HG02884 (cell line): Measurements from ENCODE around the gene NRG2.
A peak's percentile ranks its signal among the peaks of the same experiment; 100 is the strongest.

Experiments used
- ATAC-seq: cut with Tn5 transposase; IDR thresholded peaks from one replicate; pipeline ENCODE4 v1.9.1; 2021; ENCODE audit warnings: mild to moderate bottlenecking, moderate library complexity; ENCODE audit not compliant: unreplicated experiment

The NRG2 gene

DNA sequence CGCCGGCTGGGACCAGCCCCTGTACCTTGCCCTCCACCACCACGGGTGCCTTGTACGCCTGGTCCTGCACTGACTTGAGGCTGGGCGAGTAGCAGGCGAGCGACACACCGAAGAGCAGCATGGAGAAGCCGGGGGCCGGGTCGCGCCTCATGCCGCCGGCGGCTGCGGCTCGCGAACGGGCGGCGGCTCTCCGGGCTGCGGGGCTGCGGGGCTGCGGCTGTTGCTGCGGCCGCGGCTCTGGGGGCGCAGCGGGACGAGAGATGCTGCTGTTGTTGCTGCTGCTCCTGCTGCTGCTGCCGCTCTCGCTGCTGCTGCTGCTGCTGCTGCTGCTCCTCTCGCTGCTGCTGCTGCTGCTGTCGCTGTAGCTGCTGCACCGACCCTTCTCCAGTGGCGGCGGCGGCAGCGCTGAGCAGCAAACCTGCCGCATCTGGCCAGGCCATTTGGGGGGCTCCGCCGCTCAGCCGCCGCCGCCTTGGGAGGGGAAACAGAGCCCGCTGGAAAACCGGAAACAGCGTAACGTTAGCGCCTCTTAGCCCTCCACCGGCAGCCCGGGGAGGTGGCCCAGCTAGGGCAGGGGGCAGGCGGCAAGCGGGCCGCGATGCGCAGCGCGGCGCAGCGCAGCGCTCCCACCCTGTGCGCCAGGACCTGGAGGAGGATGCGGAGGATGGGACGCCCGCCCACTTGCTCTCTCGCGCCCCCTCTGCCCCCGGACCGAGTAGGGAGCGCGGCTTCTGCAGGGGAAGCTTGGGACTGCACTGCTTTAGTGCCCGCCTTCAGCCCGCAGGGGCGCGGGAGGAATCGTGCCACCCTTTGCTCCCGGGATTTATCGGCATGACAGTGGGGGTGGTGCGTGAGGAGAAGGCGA is at the start of gene NRG2:
Gene NRG2 (minus strand): TSS at position 657 of the 865 bp plus-strand sequence.
- no peak for ATAC-seq

DNA sequence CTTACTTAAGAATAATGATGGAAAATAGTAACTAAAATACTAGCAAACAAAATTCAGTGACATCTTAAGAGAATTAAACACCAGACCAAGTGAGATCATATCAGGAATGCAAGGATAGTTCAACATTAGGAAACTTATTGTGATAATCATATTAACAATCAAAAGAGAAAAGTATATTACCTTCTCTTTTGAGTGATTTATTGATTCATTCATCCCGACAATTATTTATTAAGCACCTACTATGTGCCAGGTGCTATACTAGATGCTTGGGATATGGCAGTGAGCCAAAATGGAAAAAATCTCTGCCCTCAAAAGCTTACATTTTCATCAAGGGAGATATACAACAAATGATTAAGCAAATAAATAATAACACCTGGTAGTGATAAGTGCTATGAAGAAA is 47.2 kb upstream of the NRG2 start:
- ATAC-seq = no peak

DNA sequence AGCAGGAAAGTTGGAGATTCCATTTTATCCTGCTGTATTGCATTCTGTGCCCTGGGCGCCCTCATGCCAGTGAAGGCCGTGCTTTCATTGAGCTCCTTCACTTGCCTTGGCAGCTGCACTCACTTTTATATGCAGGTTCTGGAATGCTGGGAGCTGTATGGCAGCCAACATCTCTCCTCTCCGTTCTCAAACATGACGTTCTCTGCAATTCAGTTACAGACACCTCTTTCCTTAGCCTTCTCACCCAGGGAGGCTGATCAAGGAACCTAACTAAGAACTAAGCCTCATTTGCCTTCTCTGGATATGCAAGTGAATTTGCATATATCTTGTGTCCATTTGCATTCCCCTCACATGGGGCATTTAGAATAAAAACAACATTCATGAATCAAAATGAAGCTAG is 41.4 kb upstream of the NRG2 start:
- no peak for ATAC-seq

DNA sequence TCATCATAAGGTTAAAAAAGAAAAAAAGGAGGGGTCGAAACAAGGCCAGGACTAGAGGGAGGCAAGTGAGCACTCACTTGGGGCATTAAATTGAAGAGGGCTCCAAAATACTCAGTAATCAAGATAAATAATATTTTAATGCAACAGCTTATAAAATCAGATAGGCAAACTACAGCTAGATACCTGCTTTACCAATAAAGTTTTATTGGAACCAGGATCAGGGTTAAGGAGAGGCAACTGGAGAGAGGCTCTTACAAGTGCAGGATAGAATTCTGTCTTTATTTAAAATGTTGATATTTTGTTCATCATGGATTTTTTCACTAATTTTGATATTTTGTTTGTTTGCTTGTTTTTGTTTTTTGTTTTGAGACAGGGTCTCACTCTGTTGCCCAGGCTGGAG is 40.6 kb upstream of the NRG2 start:
- no peak for ATAC-seq

DNA sequence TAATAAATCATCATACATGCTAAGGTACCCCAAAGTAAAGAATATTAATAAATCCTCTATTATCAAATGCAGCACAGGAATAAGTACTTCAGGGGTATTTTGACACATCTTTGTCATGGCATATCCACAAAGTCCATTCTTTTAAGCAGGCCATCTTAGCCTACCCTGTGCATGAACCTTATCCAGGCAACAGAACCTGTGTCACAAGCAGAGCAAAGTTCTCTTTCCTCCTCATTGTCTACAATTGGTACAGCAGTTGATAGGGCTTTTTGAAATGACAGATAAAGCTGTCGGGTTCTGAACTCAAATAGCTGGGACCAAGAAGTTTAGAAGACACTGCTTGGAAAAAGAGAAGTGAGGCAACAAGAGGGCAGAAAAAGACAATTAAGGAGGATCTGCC is 40.0 kb upstream of the NRG2 start:
- no peak for ATAC-seq

DNA sequence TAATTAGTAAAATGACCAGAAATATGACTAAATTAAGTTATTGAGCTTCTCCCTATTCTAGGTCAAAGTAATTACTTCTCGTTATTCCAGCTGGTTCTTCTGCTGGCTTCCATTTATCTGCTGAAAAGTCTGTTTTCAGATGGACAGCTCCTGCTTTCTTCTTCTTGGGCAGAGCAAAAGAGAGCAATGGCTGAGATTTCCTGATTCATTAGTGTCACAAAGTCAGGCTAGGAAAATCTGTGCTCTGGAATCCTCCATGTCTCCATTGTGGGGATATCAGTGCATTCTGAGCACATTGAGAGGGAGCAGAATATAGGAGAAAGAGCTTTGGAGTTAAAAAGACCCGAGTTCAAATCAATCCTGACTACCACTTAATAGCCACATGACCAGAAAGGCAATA is 33.7 kb upstream of the NRG2 start:
- no peak for ATAC-seq

DNA sequence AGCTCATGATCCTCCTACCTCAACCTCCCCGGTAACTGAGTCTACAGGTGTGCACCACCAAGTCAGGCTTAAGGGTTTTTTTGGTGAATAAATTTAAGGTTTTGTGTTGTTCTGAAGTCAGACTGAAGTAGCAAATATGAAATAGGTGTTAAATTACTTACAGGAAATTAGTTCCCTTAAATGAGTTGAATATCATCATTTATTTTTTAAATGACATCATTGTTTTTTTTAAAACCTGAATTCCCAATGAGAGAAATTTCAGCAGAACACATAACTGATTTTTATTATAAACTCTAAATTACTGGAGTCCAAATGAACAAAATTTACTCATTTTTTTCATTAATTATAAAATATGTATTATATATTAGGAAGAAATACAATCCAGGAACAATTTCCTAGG is 33.0 kb upstream of the NRG2 start:
- ATAC-seq = no peak

DNA sequence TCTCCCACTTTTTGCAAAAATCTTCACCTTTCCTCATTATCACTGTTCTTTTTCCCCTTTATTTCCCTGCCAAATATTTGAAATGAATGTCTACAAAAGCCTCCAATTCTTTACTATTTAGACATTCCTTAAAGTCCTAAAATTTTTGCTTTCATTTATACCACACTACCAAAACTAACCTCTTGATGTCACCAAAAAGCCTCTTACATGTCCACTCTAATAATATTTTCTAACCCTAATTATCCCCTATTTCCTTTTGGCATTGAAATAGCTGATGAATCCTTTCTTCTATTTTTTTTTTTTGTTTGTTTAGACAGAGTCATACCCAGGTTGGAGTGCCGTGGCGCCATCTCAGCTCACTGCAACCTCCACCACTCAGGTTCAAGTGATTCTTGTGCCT is 32.3 kb upstream of the NRG2 start:
- ATAC-seq = no peak

DNA sequence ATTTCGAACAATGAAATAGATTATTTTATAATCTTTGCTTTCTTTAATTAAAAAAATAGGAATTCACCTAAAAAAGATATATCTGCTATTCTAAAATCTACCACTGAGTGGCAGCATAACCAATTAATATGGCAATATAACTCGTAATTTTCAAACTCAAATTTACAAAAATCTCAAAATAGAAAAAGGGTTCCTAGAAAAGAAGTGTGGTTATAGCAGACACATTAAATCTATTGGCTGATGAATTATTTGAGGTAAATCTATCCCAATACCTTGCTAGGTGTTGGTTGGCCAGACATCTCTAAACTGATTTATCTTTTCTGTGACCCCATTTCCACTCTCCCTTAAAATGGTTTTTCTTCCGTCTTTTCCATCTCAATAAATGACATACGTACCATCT is 30.2 kb upstream of the NRG2 start:
- ATAC-seq = no peak

DNA sequence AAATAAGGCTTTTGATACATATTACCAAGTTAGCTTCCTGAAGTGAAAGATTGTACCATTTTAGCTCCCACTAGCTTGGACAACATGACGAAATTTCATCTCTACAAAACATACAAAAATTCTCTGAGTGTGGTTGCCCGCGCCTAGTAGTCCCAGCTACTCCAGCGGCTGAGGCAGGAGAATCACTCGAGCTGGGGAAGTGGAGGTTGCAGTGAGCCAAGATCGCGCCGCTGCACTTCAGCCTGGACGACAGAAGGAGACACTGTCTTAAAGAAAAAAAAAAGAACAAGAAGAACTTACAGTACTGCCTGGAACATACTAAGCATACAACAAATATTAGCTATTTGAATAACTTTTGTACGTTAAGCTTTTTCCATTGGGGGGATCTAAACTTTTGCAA is 29.7 kb upstream of the NRG2 start:
- ATAC-seq = no peak

DNA sequence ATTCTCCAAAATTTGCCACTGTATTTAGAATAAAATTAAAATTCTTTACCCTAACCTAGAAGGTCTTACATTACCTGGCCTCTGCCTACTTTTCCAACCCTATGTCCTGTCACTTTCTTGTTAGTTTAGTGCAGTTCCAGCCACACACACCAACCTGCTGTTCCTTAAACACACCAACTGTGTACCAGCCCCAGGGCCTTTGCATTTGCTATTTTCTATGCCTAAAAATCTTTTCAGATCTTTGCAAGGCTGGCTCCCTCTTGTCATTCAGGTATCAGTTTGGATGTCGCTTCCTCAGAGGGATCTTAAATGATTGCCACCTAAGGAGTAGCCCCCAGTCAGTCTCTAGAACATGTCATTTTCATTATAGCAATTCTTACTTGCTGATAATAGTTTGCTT is 17.7 kb upstream of the NRG2 start:
- ATAC-seq = no peak

DNA sequence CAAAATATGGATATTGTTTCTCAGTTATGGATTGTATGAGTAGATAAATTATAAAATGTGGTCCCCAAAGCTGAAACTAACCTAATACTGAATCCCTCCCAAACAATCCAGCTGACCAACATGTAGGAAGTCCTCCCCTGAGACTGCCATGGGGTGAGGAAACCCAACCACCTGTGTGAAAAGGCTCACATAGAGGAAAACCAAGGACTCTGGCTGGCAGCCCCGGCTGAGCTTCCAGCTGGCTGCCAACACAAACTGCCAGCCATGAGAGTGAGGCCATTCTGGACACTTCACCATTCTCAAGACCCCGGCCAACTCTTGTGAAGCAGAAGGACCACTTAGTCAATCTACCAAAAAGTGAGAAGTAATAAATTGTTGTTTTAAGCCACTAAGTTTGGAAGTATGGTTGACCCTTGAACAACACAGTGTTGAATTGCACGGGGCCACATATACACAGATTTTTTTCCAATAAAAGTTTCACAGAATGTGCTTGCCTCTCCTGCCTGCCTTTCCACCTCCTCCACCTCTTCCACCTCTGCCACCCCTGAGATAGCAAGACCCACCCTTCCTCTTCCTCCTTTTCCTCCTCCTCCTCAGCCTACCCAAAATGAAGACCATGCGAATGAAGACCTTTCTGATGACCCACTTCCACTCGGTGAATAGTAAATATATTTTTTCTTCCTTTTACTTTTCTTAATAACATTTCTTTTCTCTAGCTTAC is 15.3 kb upstream of the NRG2 start:
- no peak for ATAC-seq

DNA sequence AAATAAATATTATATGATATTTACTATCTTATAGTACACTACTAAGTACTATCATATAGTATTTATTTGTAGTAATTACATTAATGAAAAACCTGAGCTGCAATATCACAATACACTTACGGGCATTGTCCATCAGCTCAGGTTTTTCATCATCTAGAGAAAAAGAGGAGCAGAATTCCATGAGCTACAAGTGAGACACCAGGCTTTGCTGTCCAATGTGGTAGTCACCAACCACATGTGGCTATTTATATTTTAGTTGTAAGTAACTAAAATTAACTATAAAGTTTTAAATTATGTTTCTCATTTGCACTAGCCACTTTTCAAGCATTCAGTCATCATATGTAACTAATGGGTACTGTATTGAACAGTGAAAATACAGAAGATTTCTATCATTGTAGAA is 13.8 kb upstream of the NRG2 start:
- no peak for ATAC-seq

DNA sequence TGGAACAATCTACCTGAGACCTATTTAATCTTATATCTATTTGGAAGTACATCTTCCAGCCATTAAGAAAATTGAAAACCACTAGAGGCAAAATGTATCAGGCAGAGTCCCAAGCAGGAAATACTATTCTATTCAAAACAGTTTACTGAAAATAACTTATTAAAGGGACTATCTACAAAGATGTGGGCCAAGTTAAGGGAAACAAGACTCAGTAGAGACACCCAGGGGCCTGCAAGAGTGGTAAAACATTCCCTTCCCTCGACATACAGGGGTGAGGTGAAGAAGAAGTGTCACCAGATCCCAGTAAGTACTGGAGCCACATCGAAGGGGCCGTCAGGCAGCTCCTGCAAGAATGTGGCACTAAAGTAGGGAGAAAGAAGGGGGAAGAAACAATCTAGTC is 12.1 kb upstream of the NRG2 start:
- no peak for ATAC-seq

DNA sequence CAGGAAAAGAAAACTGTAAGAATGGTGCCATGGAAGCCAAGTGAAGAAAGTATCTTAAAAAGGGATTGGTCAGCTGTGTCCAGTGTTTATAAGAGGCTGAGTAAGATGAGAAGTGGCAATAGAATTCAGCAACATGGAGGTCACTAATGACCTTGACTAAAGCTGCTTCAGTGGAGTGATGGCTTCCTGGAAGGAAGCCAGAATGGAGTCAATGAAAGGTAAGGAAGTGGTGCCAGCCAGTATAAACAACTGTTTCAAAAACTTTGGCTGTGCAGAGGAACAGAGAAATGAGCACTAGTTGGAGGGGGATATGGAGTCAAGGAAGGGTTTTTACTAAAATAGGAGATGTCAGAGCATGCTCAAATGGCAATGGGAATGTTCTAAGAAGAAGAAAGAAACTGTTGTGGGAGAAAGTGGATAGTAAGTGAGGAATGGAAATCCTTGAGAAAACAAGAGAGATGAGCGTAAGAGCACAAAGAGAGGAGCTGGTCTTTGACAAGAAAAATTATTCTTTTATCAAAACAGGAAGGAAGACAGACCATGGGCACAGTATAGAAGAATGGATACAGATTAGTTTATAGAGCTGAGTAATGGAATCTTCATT is 11.1 kb upstream of the NRG2 start:
- no peak for ATAC-seq

DNA sequence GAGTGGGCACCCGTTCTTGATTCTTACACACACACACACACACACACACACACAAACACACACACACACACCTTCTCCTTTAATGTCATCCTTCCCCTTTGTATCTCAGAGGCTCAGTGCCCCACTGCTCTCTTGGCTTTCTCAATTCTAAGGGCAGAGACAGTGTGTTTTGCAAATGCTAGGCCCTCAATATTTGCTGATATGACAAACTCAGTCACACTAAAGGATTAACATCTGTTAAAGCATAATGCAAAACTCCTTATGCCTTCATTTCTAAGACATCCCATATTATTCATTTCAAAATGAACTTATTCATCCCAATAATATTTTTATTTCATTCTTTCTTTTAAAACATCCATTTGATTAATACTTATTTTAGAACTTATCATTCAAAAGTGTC is 8.9 kb upstream of the NRG2 start:
- no peak for ATAC-seq

DNA sequence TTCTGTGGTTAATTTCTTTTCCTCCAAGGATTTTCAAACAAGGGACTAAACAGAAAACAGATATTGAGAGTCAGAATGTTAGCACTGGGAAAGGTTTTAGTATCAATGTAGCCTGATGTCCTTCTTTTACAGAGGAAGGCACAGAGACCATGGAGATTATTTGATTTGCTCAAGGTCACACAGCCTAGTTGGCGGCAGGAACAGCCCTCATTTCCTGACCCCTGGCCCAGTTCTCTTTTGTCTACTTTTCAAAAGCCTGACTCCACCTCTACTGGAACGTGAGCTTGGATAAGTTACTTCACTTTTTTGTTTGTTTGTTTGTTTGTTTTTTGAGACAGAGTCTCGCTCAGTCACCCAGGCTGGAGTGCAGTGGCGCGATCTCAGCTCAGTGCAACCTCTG is 6.6 kb upstream of the NRG2 start:
- ATAC-seq = no peak

DNA sequence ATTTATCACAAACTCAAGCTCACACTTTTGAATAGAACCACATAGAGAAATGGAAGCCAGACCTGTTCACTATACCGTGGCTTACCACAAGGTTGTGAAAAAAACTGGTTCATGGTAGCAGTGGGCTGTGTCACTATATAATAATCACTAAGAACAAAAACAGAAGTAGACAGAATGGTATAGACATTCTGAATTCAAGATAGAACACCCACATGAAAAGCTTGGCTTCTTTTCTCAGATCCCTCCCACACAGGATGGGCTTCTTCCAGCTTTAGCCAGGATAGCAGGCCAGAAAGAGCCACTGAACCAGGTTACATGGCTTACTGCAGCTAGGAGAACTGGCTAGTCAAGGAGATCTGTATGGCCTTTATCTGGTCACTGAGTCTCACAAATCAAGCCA is 6.1 kb upstream of the NRG2 start:
- peak; percentile 74 for ATAC-seq

DNA sequence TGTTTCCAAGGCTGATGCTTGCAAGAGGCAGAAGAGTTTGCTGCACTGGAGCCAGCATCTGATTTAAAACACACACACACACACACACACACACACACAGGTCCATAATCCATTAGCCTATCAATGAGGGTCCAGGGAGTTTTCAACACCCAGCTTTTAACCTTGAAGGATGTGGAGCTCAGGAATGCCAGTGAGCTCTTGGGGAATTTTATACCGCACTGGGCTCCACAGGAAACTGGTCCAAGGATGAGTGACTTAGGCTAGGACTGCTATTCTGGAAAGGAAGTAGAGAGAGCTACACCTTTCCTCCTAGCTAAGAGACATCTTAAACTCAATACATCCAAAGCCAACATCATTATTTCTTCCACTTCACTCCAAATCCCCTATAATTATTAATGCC is 942 bp upstream of the NRG2 start:
- no peak for ATAC-seq

DNA sequence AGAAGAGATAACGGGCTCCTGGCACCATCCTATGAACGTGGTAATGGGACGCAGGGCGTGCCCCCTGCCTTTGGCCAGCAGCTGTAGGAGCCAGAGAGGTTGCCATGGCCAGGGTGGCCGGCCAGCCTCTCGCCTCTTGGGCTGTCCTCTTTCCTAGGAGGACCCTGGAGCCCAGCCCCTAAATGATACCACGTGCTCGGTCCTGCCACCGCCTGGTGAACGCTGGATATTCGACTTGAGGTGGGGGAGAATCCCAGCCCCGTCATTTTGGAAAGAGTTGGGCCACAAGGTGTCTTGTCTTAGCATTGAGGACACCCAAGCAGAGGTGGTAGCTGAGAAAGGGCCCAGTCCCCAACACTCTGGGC is 391 bp upstream of the NRG2 start:
- ATAC-seq = no peak

DNA sequence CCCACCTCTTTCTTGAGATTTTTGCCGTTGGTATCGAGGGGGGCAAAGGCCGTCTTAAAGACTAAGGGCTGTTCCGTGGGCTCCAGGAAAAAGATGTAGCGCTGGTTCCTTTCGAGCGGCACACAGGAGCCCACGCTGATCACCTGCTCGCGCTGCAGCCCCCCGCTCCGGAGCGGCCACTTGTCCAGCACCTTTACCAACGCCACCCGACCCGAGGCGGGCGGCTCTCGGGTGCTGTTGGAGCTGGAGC is 781 bp downstream of the NRG2 start:
- no peak for ATAC-seq
